Neuronal stem cell (in vitro differentiated cells): ENCODE results near the gene ST6GAL1.

Experiments used
- DNase-seq: peaks from one replicate; pipeline ENCODE4 v3.0.0-alpha.2; 2013; ENCODE audit warnings: low spot score
- H2AFZ ChIP-seq: one replicate; pipeline ENCODE4 v1.6.1; 2013; ENCODE audit warnings: mild to moderate bottlenecking, low read length, inconsistent platforms
- H2AK5ac ChIP-seq: 2 replicates; pipeline ENCODE4 v1.6.1; 2013; ENCODE audit warnings: low read depth, mild to moderate bottlenecking, inconsistent platforms, low read length, moderate library complexity, mixed read lengths
- H2BK120ac ChIP-seq: 2 replicates; pipeline ENCODE4 v1.6.1; 2013; ENCODE audit warnings: low read depth, mild to moderate bottlenecking, inconsistent platforms, low read length, moderate library complexity, mixed read lengths
- H2BK12ac ChIP-seq: one replicate; pipeline ENCODE4 v1.6.1; 2013; ENCODE audit warnings: low read length, inconsistent platforms
- H2BK15ac ChIP-seq: 2 replicates; pipeline ENCODE4 v1.6.1; 2013; ENCODE audit warnings: mild to moderate bottlenecking, low read length, inconsistent platforms, mixed read lengths
- H2BK5ac ChIP-seq: one replicate; pipeline ENCODE4 v1.6.1; 2013; ENCODE audit warnings: inconsistent platforms, mild to moderate bottlenecking, low read length, moderate library complexity
- H3K14ac ChIP-seq: one replicate; pipeline ENCODE4 v1.6.1; 2013; ENCODE audit warnings: low read length, inconsistent platforms
- H3K18ac ChIP-seq: 2 replicates; pipeline ENCODE4 v1.6.1; 2013; ENCODE audit warnings: low read length, inconsistent platforms
- H3K23ac ChIP-seq: 2 replicates; pipeline ENCODE4 v1.6.1; 2013; ENCODE audit warnings: low read depth, mild to moderate bottlenecking, mixed read lengths, low read length, inconsistent platforms; ENCODE audit not compliant: poor library complexity
- H3K27ac ChIP-seq: replicated peaks from 3 replicates; pipeline ENCODE4 v1.5.1; 2013; ENCODE audit warnings: low read length, inconsistent platforms
- H3K27me3 ChIP-seq, 3 experiments: 2 replicates each; pipeline ENCODE4 v1.6.1; 2013; ENCODE audit warnings: low read length in 3 of 3, mild to moderate bottlenecking in 2 of 3, inconsistent platforms in 1 of 3, low read depth in 1 of 3, mixed read lengths in 1 of 3, moderate library complexity in 1 of 3; ENCODE audit not compliant: control insufficient read depth in 3 of 3, insufficient read depth in 3 of 3
- H3K36me3 ChIP-seq, 2 donors: replicated peaks in 1 of 2; 2 replicates each; pipeline ENCODE4 v1.6.1; 2013; ENCODE audit warnings: low read length in 2 of 2; ENCODE audit not compliant: control insufficient read depth in 2 of 2, insufficient read depth in 2 of 2
- H3K4ac ChIP-seq: 2 replicates; pipeline ENCODE4 v1.6.1; 2013; ENCODE audit warnings: inconsistent platforms, mild to moderate bottlenecking, low read length, moderate library complexity
- H3K4me1 ChIP-seq, 2 donors: 1 replicate in 1 of 2; 2 replicates in 1 of 2; pipeline ENCODE4 v1.6.1; 2013; ENCODE audit warnings: low read length in 2 of 2, low read depth in 1 of 2; ENCODE audit not compliant: control insufficient read depth in 2 of 2, insufficient read depth in 1 of 2
- H3K4me2 ChIP-seq: one replicate; pipeline ENCODE4 v1.6.1; 2013; ENCODE audit warnings: mild to moderate bottlenecking, low read length, inconsistent platforms; ENCODE audit not compliant: insufficient read depth, poor library complexity, severe bottlenecking
- H3K4me3 ChIP-seq, 2 donors: 2 replicates each; pipeline ENCODE4 v1.5.1; 2013; ENCODE audit warnings: low read length in 2 of 2, mild to moderate bottlenecking in 2 of 2, inconsistent platforms in 1 of 2, moderate library complexity in 1 of 2
- H3K79me1 ChIP-seq: one replicate; pipeline ENCODE4 v1.6.1; 2013; ENCODE audit warnings: low read depth, mild to moderate bottlenecking, inconsistent platforms, low read length, moderate library complexity
- H3K9ac ChIP-seq: one replicate; pipeline ENCODE4 v1.6.1; 2013; ENCODE audit warnings: mild to moderate bottlenecking, low read depth, low read length, inconsistent platforms; ENCODE audit not compliant: poor library complexity
- H3K9me3 ChIP-seq, 2 donors: replicated peaks in 1 of 2; 2 replicates each; pipeline versions ENCODE3 to v1.6.1; 2013; ENCODE audit warnings: low read length in 2 of 2, mild to moderate bottlenecking in 2 of 2, inconsistent platforms in 1 of 2, low read depth in 1 of 2, mixed read lengths in 1 of 2, moderate library complexity in 1 of 2; ENCODE audit not compliant: control insufficient read depth in 2 of 2, insufficient read depth in 1 of 2
- H4K8ac ChIP-seq: one replicate; pipeline ENCODE4 v1.6.1; 2013; ENCODE audit warnings: low read depth, mild to moderate bottlenecking, inconsistent platforms, low read length, moderate library complexity
- H4K91ac ChIP-seq: one replicate; pipeline ENCODE4 v1.6.1; 2013; ENCODE audit warnings: low read length, low read depth, mild to moderate bottlenecking, inconsistent platforms; ENCODE audit not compliant: poor library complexity
- WGBS, 2 donors: extraction: QIAGEN DNeasy Blood & Tissue Kit; methylation state at CpG; one replicate each; pipeline ENCODE4 v1.1.7; 2013; ENCODE audit warnings: missing lambda C conversion rate in 2 of 2, mixed read lengths in 1 of 2; ENCODE audit not compliant: insufficient read length in 2 of 2, insufficient replicate concordance in 1 of 2; ENCODE audit errors: extremely low coverage in 2 of 2; 5-methylcytosine and 5-hydroxymethylcytosine counted together

The ST6GAL1 gene

DNA sequence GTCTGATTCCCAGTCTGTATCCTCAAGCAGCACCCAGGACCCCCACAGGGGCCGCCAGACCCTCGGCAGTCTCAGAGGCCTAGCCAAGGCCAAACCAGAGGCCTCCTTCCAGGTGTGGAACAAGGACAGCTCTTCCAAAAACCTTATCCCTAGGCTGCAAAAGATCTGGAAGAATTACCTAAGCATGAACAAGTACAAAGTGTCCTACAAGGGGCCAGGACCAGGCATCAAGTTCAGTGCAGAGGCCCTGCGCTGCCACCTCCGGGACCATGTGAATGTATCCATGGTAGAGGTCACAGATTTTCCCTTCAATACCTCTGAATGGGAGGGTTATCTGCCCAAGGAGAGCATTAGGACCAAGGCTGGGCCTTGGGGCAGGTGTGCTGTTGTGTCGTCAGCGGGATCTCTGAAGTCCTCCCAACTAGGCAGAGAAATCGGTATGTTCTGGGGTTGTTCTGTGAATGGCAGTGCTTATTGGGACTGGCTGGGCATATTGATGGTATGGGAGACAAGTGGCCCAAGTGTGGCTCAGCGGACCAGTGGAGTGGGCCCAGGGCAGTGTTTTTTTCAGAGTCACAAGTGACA, 112.6 kb downstream of the ST6GAL1 start:
- no peak overlapping the region for H3K23ac ChIP-seq
- no peak overlapping the region for H3K4me3 ChIP-seq
- H3K36me3 ChIP-seq = peaks cover 16 to 20% of the 10 kb centered on the region in 2 donors
- no peak overlapping the region for H2BK5ac ChIP-seq
- H3K27me3 ChIP-seq = no peaks in the 10 kb centered on the region
- no peak overlapping the region for H4K8ac ChIP-seq
- H2BK15ac ChIP-seq = no peak overlapping the region
- H2AFZ ChIP-seq = no peak overlapping the region
- no peak overlapping the region for H2BK120ac ChIP-seq
- no peak overlapping the region for H3K14ac ChIP-seq
- no peak overlapping the region for H2BK12ac ChIP-seq
- no peak overlapping the region for H3K27ac ChIP-seq
- no peaks in the 10 kb centered on the region for H3K4me1 ChIP-seq
- DNase-seq = no peak
- H3K9me3 ChIP-seq = no peaks in the 10 kb centered on the region
- no peak overlapping the region for H3K9ac ChIP-seq
- H3K18ac ChIP-seq = no peak overlapping the region
- H3K4me2 ChIP-seq = no peak overlapping the region
- H4K91ac ChIP-seq = no peak overlapping the region
- no peak overlapping the region for H3K4ac ChIP-seq
- no CpG with 5 or more reads among the region's 8 CpGs for WGBS, 2 donors
- H3K79me1 ChIP-seq = no peaks in the 10 kb centered on the region
- no peak overlapping the region for H2AK5ac ChIP-seq

DNA sequence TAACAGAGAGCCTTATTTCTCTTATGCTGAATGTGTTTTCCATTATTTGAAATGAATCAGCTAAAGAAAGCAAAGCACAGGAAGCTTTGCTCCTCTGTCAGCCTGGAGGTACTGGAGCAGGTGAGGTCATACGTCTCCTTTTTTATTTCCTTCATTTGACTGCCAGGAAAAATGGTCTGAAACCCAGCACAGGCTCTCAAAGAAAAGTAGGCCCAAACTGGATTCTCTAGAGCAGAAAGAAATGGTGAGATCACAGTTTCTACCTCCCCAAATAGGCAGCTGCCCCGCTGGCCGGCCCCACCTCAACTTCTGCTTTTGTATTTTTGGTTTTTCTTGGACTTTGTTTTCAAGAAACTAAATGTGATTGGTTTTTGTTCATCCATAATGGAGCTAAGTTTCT, 113.9 kb downstream of the ST6GAL1 start:
- peaks cover 16 to 21% of the 10 kb centered on the region in 2 donors for H3K36me3 ChIP-seq

DNA sequence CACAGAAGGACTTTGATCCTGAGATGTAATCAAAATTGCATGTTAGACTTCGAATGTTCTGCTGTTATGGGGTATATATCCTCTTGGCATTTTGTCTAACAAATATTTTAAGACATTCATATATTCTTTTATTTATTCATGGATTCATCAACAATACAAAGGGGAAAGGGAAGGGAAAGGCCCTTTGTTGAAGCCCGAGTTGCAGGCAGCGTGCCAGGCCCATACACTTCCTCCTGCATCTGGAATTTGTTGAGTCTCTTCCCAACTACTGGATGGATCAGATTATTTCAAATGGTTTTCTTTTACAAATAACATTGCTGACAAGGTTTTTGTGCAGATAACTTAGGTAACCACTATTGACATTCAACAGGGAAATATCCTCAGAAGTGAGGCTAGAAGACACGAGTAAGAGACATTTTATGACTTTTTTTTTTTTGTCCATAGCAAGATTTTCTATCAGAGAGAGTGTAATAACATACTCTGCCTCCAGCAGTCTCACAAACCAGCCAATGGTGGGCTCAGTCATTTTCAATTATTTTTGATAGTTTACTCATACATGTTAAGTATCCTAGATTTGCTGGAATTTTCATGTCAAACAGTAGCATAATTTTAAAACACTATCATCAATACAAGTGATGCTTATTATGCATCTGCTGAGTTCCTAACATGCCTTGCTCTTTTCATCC, 114.7 kb downstream of the ST6GAL1 start:
- Histone ChIP-seq H3K9ac (no peak overlapping the region), H3K23ac (no peak overlapping the region), H4K91ac (no peak overlapping the region), H3K14ac (no peak overlapping the region), H2BK12ac (no peak overlapping the region), H3K79me1 (no peaks in the 10 kb centered on the region), H2BK15ac (no peak overlapping the region), H2BK120ac (no peak overlapping the region), H2AK5ac (no peak overlapping the region), H2BK5ac (no peak overlapping the region), H3K4me1 (no peaks in the 10 kb centered on the region), H3K27ac (no peak overlapping the region), H3K27me3 (no peaks in the 10 kb centered on the region), H3K4ac (no peak overlapping the region), H3K36me3 (peaks cover 12 to 16% of the 10 kb centered on the region in 2 donors), H3K4me3 (no peak overlapping the region), H3K4me2 (no peak overlapping the region), H2AFZ (no peak overlapping the region), H3K18ac (no peak overlapping the region), H4K8ac (no peak overlapping the region), H3K9me3 (no peaks in the 10 kb centered on the region)
- DNase-seq = no peak
- no CpG with 5 or more reads among the region's 4 CpGs for WGBS, 2 donors

More for the DNA sequence above, 113.9 kb downstream of the ST6GAL1 start:
- no CpG with 5 or more reads among the region's 3 CpGs for WGBS, 2 donors
- H3K23ac ChIP-seq = no peak overlapping the region
- H2AK5ac ChIP-seq = no peak overlapping the region
- no peak overlapping the region for H4K8ac ChIP-seq
- H3K4ac ChIP-seq = no peak overlapping the region
- H3K4me3 ChIP-seq = no peak overlapping the region
- H3K27ac ChIP-seq = no peak overlapping the region
- no peaks in the 10 kb centered on the region for H3K4me1 ChIP-seq
- H2BK12ac ChIP-seq = no peak overlapping the region
- no peak for DNase-seq
- no peak overlapping the region for H2AFZ ChIP-seq
- no peak overlapping the region for H3K18ac ChIP-seq
- no peaks in the 10 kb centered on the region for H3K79me1 ChIP-seq
- no peak overlapping the region for H3K14ac ChIP-seq
- no peak overlapping the region for H2BK5ac ChIP-seq
- H4K91ac ChIP-seq = no peak overlapping the region
- H3K9me3 ChIP-seq = no peaks in the 10 kb centered on the region
- H3K9ac ChIP-seq = no peak overlapping the region
- no peaks in the 10 kb centered on the region for H3K27me3 ChIP-seq
- H2BK15ac ChIP-seq = no peak overlapping the region
- no peak overlapping the region for H3K4me2 ChIP-seq
- H2BK120ac ChIP-seq = no peak overlapping the region

DNA sequence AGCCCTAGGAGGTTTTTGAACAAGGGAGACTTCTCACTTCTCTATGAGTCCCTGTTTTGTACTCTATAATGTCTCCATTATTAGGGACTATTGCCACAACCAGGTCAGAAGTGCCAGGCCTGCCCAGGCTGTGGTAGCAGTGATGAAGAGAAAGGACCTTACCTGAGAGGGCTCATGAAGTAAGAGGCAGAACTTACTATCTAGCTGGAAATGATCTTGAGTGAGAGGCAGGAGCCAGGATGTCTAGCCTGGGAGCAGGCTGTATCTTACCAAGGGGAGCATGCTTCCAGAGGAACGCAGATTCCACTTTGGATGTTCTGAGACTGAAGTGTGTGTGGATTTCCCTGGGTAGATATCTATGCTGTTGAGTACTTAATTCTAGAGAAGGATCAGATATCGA, 115.7 kb downstream of the ST6GAL1 start:
- H3K27ac ChIP-seq = no peak overlapping the region
- H3K14ac ChIP-seq = no peak overlapping the region
- H2BK5ac ChIP-seq = no peak overlapping the region
- peaks cover 9 to 13% of the 10 kb centered on the region in 2 donors for H3K36me3 ChIP-seq
- H2BK12ac ChIP-seq = no peak overlapping the region
- H3K79me1 ChIP-seq = no peaks in the 10 kb centered on the region
- no peak overlapping the region for H2AFZ ChIP-seq
- H3K4me1 ChIP-seq = no peaks in the 10 kb centered on the region
- no peak overlapping the region for H3K4me2 ChIP-seq
- DNase-seq = no peak
- H3K27me3 ChIP-seq = no peaks in the 10 kb centered on the region
- no peak overlapping the region for H4K91ac ChIP-seq
- H2BK120ac ChIP-seq = no peak overlapping the region
- H3K9me3 ChIP-seq = no peaks in the 10 kb centered on the region
- H3K23ac ChIP-seq = no peak overlapping the region
- no CpG with 5 or more reads among the region's 2 CpGs for WGBS, 2 donors
- H3K4ac ChIP-seq = no peak overlapping the region
- H3K18ac ChIP-seq = no peak overlapping the region
- H2BK15ac ChIP-seq = no peak overlapping the region
- H3K4me3 ChIP-seq = no peak overlapping the region
- no peak overlapping the region for H3K9ac ChIP-seq
- no peak overlapping the region for H4K8ac ChIP-seq
- no peak overlapping the region for H2AK5ac ChIP-seq
